Femur (tissue), 1 donor: ENCODE measurements around the gene MAPT.
"Not testable (repeated sequence)": the region's sequence is repeated elsewhere in the genome, so short reads cannot be mapped to it uniquely, and the experiment has no call there.

Experiments
- DNase-seq: peaks from one replicate; pipeline ENCODE4 v3.0.0-alpha.2; 2017

MAPT gene

GRCh38 chr17:46019408-46019925 is 125.1 kb downstream of the MAPT start:
- DNase-seq: not testable (repeated sequence)

- no peak for DNase-seq
Measured at GRCh38 chr17:46020023-46020761, 125.8 kb downstream of the MAPT start.

GRCh38 chr17:46020998-46021397 is 126.6 kb downstream of the MAPT start:
- no peak for DNase-seq

- not testable (repeated sequence) for DNase-seq
Measured at GRCh38 chr17:46023366-46023765, 129.0 kb downstream of the MAPT start.

- DNase-seq: no peak
Measured at GRCh38 chr17:46023783-46024388, 129.5 kb downstream of the MAPT start.

GRCh38 chr17:46024590-46024989 is 130.2 kb downstream of the MAPT start:
- no peak for DNase-seq

GRCh38 chr17:46025060-46025459 is 130.7 kb downstream of the MAPT start:
- no peak for DNase-seq

- no peak for DNase-seq
Measured at GRCh38 chr17:46025510-46026165, 131.3 kb downstream of the MAPT start.

- no peak for DNase-seq
Measured at GRCh38 chr17:46026166-46027047, 132.1 kb downstream of the MAPT start.

GRCh38 chr17:46027048-46027975 is 133.0 kb downstream of the MAPT start:
- no peak for DNase-seq

- DNase-seq: no peak
Measured at GRCh38 chr17:46027976-46028325, 133.6 kb downstream of the MAPT start.

- DNase-seq: no peak
Measured at GRCh38 chr17:46028374-46028773, 134.0 kb downstream of the MAPT start.

GRCh38 chr17:46028981-46029565 is 134.7 kb downstream of the MAPT start:
- DNase-seq: no peak

GRCh38 chr17:46029627-46030026 is 135.3 kb downstream of the MAPT start:
- no peak for DNase-seq

- DNase-seq: no peak
Measured at GRCh38 chr17:46030752-46031151, 136.4 kb downstream of the MAPT start.

GRCh38 chr17:46031440-46031839 is 137.1 kb downstream of the MAPT start:
- DNase-seq: no peak

- no peak for DNase-seq
Measured at GRCh38 chr17:46031920-46032319, 137.6 kb downstream of the MAPT start.

- DNase-seq: no peak
Measured at GRCh38 chr17:46032909-46033308, 138.6 kb downstream of the MAPT start.

- DNase-seq: no peak
Measured at GRCh38 chr17:46033392-46033791, 139.0 kb downstream of the MAPT start.

GRCh38 chr17:46035112-46035818 is 140.9 kb downstream of the MAPT start:
- no peak for DNase-seq

- DNase-seq: no peak
Measured at GRCh38 chr17:46036491-46036890, 142.1 kb downstream of the MAPT start.
